Heart left ventricle (tissue), 13 donors: ENCODE measurements around the gene PLOD2.

Experiments used
- POLR2A ChIP-seq, 2 donors: fragments of 450-650 bp; IDR thresholded peaks; one replicate each; pipeline ENCODE4 v1.6.1; 2017; ENCODE audit warnings: antibody characterized with exemption in 2 of 2, mild to moderate bottlenecking in 2 of 2, moderate library complexity in 2 of 2
- TF ChIP-seq, protein P1 (sequence below), 12 donors: fragments of 200-600 bp; sonication (generic) in 4 of 12; IDR thresholded peaks; one replicate each; pipeline versions ENCODE4 v1.5.0 to v1.8.0; 2018 to 2022; ENCODE audit warnings: antibody characterized with exemption in 12 of 12, mild to moderate bottlenecking in 5 of 12
- donor health status: ischemic (EF 13 %, LVEDD 7.1; RV severe dilation, severe dysfunction).
- donor health status: DM: no; HTN: yes; CAD: no.
- donor health status: DM: no; HTN: no; CAD: no.
- donor health status: ischemic (EF 25% LVEDD 6.9; RV normal size, moderate dysfunction).
- donor health status: ischemic (EF 25% LVEDD 5.7; RV mildly dilated, moderate dysfunction).
- donor health status: ischemic (EF 35%, LVEDD 5.7; RV mildly dilated, moderate dysfunction).
- donor health status: nonischemic (EF 11% LVEDD 7.7; RV severe dilation, severe dysfunction).
- donor health status: DM: yes; HTN: yes; CAD: no.
- donor health status: PGD.
- donor health status: ischemic (EF 29% LVEDD 5.4; RV normal size, mild dysfunction).
- donor health status: nonischemic (EF 23%, LVEDD 6.1; RV moderate dilation, normal function).

- TF ChIP-seq, protein P1, sequence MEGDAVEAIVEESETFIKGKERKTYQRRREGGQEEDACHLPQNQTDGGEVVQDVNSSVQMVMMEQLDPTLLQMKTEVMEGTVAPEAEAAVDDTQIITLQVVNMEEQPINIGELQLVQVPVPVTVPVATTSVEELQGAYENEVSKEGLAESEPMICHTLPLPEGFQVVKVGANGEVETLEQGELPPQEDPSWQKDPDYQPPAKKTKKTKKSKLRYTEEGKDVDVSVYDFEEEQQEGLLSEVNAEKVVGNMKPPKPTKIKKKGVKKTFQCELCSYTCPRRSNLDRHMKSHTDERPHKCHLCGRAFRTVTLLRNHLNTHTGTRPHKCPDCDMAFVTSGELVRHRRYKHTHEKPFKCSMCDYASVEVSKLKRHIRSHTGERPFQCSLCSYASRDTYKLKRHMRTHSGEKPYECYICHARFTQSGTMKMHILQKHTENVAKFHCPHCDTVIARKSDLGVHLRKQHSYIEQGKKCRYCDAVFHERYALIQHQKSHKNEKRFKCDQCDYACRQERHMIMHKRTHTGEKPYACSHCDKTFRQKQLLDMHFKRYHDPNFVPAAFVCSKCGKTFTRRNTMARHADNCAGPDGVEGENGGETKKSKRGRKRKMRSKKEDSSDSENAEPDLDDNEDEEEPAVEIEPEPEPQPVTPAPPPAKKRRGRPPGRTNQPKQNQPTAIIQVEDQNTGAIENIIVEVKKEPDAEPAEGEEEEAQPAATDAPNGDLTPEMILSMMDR (IDR thresholded peaks at IDR 0.05): no peak
- no peak for TF ChIP-seq POLR2A (IDR thresholded peaks at IDR 0.05)
Observed at GRCh38 chr3:146111337-146111736, 49.6 kb downstream of the PLOD2 start.
